HG03066 (cell line): ENCODE results near the gene ANKRD39.
"Not testable (repeated sequence)": the region's sequence is repeated elsewhere in the genome, so short reads cannot be mapped to it uniquely, and the experiment has no call there.

Experiments used
- ATAC-seq: cut with Tn5 transposase; IDR thresholded peaks from one replicate; pipeline ENCODE4 v1.9.1; 2021; ENCODE audit warnings: low read depth; ENCODE audit not compliant: unreplicated experiment

The ANKRD39 gene

DNA sequence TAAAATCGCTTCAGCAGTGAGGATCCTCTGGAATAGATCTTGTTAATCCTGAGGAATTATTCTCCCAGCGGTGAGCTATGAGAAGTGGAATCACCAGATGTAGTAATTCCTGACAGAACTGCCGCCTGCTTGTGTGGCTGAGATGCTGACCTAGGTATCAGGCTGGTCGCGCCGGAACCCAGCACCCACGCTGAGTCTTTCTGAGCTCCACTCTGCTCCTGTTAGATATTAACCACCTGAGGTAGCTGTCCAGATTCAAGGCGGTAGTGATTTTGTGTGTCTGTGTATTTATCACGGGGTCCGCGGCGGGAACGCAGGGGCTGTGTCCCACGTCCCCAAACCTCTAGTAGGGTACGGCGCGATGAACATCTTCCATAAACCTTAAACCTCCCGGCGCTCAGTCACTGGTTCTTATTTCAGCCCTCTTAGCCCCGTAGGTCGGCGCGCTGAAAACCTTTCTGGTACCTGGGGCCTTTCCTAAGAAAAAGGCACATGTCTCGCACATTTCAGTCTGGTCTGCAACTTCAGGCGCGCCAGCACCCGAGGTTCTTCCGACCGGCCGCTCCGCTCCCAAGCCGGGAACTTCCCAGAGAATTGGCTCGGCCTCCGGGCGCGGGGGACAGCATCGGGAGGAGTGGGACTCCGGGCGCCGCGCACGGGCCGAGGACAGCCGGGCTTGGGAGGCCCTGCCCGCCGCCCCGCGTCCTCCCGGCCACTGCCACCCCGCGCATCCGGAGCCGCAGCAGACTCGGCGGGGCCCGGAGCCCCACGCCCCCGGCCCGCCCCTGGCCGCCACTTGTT is 42.3 kb downstream of the ANKRD39 start:
- ATAC-seq = no peak

DNA sequence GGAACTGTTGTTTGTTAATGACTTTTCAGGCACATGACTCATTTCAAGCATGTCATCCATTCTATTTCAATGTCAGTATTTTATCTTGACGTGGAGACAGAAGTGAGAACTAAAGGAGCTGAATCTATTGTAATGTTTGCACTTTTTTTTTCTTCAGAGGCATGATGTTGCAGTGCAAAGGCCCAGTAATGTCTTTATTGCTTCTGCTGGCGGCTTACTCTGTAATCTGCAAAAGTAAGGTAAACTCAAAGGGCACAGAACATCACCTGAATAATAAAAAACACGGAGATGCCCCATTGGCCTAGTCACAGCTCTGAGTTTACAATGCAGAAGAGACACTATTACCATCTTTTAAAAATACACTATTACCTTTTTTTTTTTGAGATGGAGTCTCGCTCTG is 44.2 kb downstream of the ANKRD39 start:
- no peak for ATAC-seq

DNA sequence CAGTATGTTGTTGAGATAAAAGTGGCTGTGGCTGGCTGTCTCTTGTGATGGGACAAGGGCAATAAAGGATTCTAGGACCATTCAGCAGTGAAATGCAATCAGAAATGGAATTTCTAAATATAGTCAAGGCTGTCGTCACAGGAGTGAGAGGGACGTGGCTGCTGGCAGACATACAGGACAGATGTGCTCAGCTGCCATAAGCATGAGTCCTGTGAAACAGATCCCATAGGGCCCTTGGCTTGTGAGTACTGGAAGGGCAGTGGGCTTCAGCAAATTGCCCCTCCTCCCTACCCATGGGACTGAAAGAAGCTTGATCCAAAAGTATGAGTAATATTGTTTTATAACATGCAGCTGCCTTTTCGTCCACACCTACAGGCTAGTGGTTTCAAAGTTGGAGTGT is 45.9 kb downstream of the ANKRD39 start:
- ATAC-seq = no peak

DNA sequence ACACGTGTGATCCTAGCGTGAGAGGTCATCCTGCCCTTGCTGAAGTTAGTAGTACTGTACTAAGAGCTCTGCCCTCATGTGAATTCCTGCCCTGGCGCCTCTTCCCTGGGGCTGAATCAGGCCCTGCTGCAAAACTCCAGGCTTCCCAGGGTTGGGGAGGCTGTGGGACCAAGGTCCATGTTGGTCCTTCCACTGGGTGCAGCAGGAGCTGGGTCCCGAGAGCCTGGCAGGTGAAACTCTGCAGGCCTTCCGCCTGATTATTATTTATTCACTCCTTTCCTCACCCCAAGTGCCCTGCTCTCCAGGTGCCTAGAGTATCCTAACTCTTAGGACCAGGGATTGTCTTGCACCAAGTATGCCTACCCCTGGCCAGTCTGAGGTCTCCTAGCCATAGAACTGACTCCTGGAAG is 47.0 kb downstream of the ANKRD39 start:
- ATAC-seq = no peak

DNA sequence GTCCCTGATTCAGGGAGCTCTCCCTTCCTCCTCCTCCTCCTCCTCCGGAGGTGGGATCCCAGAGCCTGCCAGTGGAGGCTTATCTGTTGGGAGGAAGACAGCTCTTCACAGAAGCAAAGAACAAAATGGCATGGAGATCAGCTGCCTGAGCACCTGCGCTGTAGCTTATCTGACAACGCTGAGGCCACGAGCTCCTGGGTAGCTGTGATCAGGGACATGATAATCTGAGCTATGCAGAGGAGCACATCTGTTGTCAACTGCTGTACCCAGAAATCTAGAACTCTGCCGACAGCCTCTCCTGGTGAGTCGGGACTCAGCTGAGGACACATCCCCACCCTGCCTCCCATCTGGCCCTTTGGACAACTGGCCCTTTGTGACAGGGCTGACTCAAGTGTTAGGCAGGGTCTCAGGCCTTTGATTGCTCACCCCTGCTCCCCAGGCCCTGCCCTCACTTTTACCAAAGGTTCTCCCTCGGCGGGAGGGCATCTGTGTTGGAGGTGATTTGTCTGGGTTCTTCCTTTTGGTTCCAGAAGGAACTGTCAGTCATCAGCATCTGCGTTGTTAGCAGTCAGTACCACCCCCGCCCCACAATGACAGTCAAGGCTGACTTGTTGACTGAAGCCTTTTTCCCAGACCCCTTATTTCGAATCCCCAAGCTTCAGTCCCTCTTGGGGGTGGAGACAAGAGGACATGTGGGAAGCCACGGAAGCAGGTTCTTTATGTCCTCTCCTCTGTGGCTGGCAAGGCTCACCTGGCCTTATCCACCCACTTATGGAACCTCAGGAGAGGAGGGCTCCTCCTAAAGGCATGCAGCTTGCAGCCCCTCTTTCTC is 47.6 kb downstream of the ANKRD39 start:
- no peak for ATAC-seq

DNA sequence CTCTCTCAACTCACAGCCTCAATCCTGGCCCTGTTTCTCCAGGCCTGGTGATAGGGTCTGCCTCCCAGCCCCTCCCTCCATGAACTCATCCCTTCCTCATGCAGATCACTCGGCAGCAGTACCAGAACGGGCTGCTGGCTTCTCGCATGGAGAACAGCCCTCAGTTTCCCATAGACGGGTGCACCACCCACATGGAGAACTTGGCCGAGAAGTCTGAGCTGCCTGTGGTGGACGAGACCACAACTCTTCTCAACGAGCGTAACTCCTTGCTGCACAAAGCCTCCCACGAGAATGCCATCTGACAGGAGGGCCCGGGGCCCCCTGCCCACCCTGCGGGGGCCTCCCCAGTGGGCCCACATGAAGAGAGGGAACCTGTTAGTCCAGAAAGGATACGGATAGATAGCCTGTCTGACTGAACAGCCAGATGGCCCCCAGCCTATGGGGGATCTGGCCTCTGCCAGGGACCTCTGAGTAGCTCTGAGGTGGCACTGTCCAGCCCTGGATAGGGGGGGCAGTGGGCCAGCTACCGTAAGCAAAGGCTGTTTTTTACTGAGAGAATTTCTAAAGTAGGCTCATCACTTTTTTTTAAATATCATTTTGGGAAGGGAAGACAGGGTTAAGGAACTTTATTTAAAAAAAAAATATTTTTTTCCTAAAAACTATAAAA is 48.5 kb downstream of the ANKRD39 start:
- no peak for ATAC-seq

DNA sequence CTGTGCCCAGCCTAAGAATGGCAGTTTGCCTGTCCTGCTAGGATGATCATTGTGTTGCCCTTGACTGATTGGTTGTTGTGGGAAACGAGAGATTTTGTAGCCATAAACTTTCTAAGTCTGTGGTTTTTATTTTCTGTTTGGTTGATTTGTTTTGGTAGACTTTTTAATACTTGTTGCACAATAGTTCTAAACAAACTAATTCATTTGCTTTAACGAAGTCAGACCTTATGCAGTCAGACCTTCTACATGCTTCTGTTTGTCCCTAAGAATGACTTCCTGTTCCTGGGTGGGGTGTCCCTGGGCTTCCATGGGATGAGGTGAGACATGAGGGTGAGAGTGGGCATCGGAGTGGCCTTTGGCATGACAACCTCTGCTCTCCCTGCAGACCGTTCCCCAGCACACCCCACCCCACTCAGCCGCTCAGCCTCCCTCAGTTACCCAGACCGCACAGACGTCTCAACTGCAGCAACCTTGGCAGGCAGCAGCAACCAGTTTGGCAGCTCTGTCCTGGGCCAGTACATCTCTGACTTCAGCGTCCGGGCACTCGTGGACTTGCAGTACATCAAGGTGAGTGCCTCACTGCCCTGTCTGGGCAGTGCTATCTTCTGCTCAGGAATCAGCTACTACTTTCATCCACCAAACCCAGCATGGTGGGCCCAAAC is 49.5 kb downstream of the ANKRD39 start:
- ATAC-seq = no peak

DNA sequence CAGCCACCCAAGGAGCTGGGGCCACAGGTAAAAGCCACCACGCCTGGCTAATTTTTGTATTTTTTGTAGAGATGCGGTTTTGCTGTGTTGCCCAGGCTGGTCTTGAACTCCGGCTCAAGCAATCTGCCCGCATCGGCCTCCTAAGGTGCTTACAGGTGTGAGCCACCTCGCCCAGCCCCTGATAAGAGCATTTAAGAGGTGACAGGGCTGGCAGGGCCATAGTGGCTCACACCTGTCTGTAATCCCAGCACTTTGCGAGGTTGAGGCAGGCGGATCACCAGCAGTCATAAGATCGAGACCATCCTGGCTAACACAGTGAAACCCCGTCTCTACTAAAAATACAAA is 50.7 kb downstream of the ANKRD39 start:
- ATAC-seq = no peak

DNA sequence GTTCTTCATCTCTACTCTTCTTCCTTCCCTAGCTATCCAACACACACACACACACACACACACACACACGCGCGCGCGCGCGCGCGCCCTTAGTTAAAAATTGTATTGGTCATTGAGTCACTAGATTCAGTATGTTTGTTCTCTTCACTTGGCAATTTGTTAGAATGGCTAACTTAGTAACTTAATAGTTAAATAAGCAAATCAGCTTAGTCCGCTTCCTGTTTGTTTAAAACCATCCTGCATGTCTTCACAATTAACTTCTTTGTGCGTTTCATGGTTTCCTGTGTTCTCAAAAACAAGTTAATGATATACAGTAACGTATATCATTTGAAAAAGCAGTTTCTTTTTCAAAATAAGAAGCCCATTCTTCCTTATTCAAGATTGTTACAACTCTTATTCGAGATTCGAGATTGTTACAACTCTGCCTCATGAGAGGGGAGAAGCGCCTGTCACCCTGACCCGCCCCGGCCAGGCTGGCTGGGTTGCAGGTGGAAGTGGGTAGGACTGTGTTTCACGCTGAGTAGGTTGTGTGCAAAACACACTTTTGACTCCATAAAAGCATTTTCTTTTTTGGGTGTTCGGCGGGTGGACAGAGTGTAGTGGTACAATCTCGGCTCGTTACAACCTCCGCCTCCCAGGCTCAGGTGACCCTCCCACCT is 51.2 kb downstream of the ANKRD39 start:
- peak; percentile 51 for ATAC-seq

DNA sequence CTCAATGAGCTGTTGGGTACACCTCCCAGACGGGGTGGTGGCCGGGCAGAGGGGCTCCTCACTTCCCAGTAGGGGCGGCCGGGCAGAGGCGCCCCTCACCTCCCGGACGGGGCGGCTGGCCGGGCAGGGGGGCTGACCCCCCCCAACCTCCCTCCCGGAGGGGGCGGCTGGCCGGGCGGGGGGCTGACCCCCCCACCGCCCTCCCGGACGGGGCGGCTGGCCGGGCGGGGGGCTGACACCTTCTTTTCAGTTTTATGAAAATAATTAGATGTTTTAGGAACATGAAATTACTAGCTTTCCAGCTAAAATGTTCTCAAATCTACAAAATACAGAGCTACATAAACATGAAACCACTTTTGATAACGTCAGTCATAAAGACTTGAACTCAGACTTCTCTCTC is 51.9 kb downstream of the ANKRD39 start:
- not testable (repeated sequence) for ATAC-seq

DNA sequence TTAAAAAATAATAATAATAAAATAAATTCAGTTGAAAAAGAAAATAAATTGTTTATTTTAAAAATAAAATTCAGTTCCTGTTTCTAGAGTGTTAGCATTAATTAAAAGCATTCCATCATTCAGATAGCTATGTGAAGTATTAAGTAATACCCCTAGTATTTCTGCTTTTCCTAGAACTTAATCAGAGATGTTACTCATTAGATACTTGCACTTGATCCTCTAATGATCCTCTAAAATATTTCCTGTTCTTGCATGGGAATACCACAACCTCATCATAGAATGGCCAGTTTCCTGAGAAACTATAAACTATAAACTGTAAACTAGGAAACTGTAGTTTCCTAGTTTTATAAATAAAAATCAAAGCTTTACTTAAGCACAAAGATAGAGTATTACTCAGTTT is 52.8 kb downstream of the ANKRD39 start:
- no peak for ATAC-seq

DNA sequence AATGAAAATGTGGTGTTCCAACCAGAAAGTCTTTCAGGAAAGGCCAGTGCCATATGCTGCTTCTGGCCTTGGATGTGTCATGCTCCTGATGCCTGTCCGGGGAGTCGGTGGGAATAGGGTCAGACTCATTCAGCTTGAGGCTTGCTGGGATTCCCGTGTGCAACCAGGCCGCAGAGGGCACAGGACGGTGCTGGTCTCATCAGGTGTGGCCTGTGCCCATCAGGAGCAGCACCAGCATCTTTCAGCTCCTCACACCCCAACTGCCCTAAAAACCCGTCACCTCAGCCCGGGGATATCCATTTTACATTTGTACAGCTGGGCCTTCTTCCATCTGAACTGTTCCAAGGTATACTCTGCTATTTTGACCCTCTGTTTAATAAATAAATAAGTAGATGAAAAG is 55.1 kb downstream of the ANKRD39 start:
- no peak for ATAC-seq

DNA sequence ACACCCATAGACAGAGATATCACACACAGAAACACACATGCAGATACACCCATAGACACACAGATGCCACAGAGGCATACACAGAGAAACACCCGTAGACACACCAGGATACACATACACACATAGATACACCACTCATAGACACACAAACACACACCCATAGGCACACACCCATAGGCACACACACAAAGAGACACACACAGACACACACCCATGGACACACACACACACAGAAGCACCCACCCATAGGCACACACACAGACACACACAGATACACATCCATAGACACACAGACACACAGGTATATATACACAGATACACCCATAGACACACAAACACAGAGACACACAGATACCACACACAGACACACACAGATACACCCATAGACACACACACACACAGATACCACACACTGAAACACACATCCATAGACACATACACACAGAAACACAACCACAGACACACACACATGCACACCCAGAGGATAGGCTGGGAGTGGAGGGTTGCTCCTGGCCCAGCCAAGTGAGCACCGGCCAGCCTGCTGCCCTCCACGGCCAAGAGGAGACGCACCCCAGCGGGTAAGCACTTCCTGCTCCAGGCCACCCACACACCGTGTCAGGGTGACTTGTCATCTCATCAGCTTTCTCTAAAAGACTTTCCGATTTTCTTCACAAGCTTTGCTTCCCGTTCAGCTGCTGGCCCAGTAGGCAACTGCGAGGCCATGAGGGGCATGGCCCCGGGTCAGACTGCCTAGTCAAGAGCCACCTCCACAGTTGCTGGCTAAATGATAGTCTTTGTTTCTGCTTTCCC is 55.8 kb downstream of the ANKRD39 start:
- ATAC-seq = peak; percentile 44

DNA sequence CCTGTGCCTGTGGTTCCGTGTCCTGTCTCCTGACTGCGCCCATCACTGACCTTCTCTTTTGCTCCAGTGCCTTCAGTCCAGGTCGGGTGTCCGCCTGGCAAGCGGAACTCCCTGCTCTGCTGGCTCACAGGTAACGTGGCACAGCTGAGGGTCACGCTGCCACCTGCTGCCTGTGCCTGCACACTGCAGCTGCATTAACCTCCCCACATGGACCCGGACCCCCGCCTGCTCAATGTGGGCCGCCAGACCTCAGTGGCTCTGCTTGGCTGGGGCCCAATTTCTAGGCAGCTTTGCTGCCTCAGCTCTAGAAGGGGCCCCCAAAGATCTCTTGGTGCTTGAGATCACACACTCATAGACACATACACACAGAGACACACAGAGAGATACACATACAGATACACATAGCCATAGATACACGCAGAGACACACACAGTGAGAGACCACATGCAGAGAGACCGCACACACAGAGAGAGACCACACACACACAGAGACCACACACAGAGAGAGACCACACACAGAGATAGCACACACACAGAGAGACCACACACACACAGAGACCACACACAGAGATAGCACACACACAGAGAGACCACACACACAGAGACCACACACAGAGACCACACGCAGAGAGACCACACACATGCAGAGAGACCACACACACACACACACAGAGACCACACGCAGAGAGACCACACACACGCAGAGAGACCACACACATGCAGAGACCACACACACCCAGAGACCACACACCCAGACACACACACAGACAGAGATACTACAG is 56.6 kb downstream of the ANKRD39 start:
- peak; percentile 56 for ATAC-seq

DNA sequence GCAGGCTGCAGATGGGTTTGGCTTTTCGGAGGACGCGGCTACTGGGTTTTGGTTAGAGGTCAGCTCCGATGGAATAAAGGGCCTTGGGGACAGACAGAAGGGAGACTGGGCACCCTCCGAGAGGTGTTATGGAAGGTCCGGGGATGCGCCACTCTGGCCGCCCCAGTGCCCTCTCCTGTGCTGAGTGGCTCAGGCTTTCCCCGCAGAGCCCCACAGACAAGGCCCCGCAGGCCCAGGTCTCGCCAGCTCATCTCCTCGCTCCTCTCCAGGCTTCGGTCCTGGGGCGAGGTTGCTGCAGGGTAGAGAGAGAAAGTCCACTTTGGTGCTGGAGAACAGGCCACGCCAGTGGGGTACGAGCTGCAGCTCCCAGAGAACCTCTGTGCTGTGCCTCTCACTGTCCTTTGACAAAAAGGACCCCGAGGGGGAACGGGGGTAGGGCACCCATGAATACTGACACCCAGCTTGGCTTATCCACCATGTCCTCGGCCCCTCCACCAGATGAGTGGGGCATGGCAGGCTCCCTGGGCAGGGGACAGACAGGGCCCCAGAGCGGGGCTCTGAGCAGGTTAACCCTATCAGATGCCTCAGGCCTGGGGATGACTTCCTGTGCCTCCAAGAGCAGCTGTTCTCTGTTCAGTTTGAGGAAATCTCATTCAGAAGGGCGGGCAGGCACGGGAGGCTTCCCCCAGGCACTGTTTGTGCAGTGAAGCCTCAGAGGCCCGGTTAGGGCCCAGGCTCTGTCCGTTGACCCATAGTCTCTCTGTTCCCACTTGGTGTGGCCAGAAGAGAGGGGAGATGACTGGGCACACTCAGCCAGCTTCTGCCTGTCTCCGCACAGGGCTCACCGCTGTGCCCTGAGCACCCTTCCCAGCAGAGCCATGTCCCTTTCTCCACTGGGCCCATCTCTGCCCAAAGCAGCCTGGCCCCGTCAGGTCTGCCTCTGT is 57.5 kb downstream of the ANKRD39 start:
- peak; percentile 10 for ATAC-seq

DNA sequence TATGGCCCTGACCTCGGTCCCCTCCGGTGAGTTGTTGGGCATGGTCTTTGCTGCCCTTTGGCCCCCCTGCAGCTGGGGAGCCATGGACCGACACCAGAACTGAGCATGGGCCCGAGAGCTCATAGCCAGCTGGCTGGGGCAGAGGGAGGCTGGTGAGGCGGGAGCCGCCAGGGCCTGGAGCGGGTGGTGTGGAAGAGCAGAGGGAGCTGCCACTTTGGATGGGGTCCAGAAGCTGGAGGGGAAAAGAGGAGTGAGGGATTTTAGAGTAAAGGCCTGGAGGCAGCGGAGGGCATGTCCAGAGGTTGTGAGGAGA is 58.2 kb downstream of the ANKRD39 start:
- ATAC-seq = no peak

DNA sequence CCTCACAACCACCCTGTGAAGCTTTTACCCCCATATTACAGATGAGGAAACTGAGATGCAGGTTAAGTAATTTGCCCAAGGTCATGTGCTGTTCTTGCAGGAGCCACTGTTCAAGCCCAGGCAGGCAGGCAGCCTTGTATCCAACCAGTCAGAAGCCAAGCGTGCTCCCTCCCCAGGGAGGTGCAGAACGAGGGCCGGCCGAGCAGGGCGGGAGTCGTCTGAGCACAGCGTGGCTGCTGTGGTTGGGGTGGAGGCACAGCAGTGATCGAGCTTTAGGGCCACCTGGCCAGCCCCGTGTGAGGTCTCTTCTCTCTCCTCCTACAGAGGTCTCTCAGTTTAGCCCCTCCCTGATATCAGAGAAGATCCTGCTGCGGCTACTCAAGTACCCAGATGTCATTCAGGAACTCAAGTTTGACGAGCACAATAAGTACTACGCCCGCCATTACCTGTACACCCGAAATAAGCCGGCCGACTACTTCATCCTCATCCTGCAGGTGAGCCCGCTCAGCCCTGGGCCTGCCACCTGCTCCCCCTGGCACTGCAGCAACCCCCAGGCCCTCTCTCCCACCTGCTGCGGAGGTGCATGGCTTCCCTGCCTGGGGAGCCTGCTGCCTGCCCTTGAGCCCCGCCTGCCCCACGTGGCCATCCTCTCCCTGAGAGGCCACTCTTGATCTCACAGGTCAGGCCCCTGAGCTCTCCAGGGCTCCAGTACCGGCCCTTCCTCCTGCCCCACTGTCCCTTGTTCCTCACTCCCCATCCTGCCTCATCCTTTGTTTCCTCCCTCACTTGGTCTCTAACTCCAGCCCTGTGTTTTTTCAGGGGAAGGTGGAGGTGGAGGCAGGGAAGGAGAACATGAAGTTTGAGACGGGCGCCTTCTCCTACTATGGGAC is 58.8 kb downstream of the ANKRD39 start:
- ATAC-seq = no peak
